K562 (cell line): ENCODE data around the gene CASR.

Experiments
- ARID1B ChIP-seq: fragments of 450-650 bp; IDR thresholded peaks from 2 replicates; pipeline ENCODE4 v1.6.1; 2016; ENCODE audit warnings: antibody characterized with exemption, mild to moderate bottlenecking, inconsistent platforms
- ATF1 ChIP-seq, 2 experiments: fragments of 450-650 bp in 1 of 2; IDR thresholded peaks; 2 replicates each; pipeline ENCODE4 v1.6.1; 2016; ENCODE audit warnings: missing compliant biosample characterization in 1 of 2, missing genetic modification characterization in 1 of 2
- CAMTA2 ChIP-seq: fragments of 250-450 bp; sonication (Bioruptor Pico); conservative IDR thresholded peaks from 2 replicates; pipeline ENCODE4 v1.5.1; 2022
- CHD2 ChIP-seq: IDR thresholded peaks from 2 replicates; pipeline ENCODE4 v1.6.1; 2011; ENCODE audit warnings: low read depth, low read length
- JUNB ChIP-seq: fragments of 450-650 bp; formaldehyde crosslinking; conservative IDR thresholded peaks from 2 replicates; pipeline ENCODE4 v1.4.0; 2020; ENCODE audit warnings: mild to moderate bottlenecking
- NFIC ChIP-seq: fragments of 450-650 bp; IDR thresholded peaks from 2 replicates; pipeline ENCODE4 v1.6.1; 2017; ENCODE audit warnings: mild to moderate bottlenecking, inconsistent platforms
- NFYB ChIP-seq: IDR thresholded peaks from 2 replicates; pipeline ENCODE4 v1.6.1; 2011; ENCODE audit warnings: mild to moderate bottlenecking, moderate library complexity; ENCODE audit not compliant: insufficient read length; ENCODE audit errors: extremely low read depth
- RAD21 ChIP-seq, 2 experiments: fragments of 250-450 bp in 1 of 2; fragments of 450-650 bp in 1 of 2; sonication (Bioruptor Pico) in 1 of 2; formaldehyde crosslinking in 1 of 2; IDR thresholded peaks in 1 of 2; conservative IDR thresholded peaks in 1 of 2; 2 replicates each; pipeline versions ENCODE4 v1.4.0 to v1.8.0; 2020 to 2022; ENCODE audit warnings: mild to moderate bottlenecking in 2 of 2, moderate library complexity in 1 of 2
- SMC3 ChIP-seq: conservative IDR thresholded peaks from 2 replicates; pipeline ENCODE4 v1.6.1; 2011; ENCODE audit warnings: low read depth, low read length, improper control_type of control experiment; ENCODE audit not compliant: insufficient read depth
- TAF9B ChIP-seq: fragments of 450-650 bp; IDR thresholded peaks from 2 replicates; pipeline ENCODE4 v1.6.1; 2018; ENCODE audit warnings: mild to moderate bottlenecking; ENCODE audit not compliant: partially characterized antibody
- ZBTB17 ChIP-seq: fragments of 450-650 bp; formaldehyde crosslinking; IDR thresholded peaks from 2 replicates; pipeline ENCODE4 v1.4.0; 2020; ENCODE audit warnings: mild to moderate bottlenecking
- ZNF561 ChIP-seq: fragments of 450-650 bp; formaldehyde crosslinking; conservative IDR thresholded peaks from 2 replicates; pipeline ENCODE4 v1.4.0; 2020; ENCODE audit warnings: mild to moderate bottlenecking, moderate library complexity
- ZNF707 ChIP-seq: fragments of 250-450 bp; sonication (Bioruptor Pico); conservative IDR thresholded peaks from 2 replicates; pipeline ENCODE4 v1.8.0; 2022; ENCODE audit warnings: inconsistent platforms, mild to moderate bottlenecking, moderate library complexity
- TF ChIP-seq, protein P1 (sequence below), 3 experiments: IDR thresholded peaks in 2 of 3; conservative IDR thresholded peaks in 1 of 3; 2 replicates each; pipeline ENCODE4 v1.5.1; 2011 to 2012; ENCODE audit warnings: low read length in 3 of 3, mild to moderate bottlenecking in 3 of 3, control low read depth in 2 of 3, improper control_type of control experiment in 1 of 3, inconsistent platforms in 1 of 3, low read depth in 1 of 3, mixed read lengths in 1 of 3, moderate library complexity in 1 of 3; ENCODE audit not compliant: insufficient read depth in 2 of 3

- TF ChIP-seq NFIC (no peak), ZNF561 (CRISPR knock-in tag) (no peak), RAD21 (CRISPR knock-in tag; conservative IDR thresholded peaks at IDR 0.05 in 1 of 2, IDR thresholded peaks at IDR 0.05 in 1 of 2) (no peak), ATF1 (CRISPR knock-in tag; IDR thresholded peaks at IDR 0.05) (no peak), ATF1 (tag; IDR thresholded peaks at IDR 0.05) (no peak), CAMTA2 (CRISPR knock-in tag) (no peak), ZNF707 (no peak), TAF9B (no peak), SMC3 (no peak), ARID1B (no peak), CHD2 (no peak), NFYB (no peak), JUNB (CRISPR knock-in tag) (no peak), ZBTB17 (CRISPR knock-in tag) (no peak)
- TF ChIP-seq, protein P1, sequence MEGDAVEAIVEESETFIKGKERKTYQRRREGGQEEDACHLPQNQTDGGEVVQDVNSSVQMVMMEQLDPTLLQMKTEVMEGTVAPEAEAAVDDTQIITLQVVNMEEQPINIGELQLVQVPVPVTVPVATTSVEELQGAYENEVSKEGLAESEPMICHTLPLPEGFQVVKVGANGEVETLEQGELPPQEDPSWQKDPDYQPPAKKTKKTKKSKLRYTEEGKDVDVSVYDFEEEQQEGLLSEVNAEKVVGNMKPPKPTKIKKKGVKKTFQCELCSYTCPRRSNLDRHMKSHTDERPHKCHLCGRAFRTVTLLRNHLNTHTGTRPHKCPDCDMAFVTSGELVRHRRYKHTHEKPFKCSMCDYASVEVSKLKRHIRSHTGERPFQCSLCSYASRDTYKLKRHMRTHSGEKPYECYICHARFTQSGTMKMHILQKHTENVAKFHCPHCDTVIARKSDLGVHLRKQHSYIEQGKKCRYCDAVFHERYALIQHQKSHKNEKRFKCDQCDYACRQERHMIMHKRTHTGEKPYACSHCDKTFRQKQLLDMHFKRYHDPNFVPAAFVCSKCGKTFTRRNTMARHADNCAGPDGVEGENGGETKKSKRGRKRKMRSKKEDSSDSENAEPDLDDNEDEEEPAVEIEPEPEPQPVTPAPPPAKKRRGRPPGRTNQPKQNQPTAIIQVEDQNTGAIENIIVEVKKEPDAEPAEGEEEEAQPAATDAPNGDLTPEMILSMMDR (IDR thresholded peaks at IDR 0.05 in 2 of 3, conservative IDR thresholded peaks at IDR 0.05 in 1 of 3; ENCODE audit: insufficient read depth in 2 of 3, low read depth in 1 of 3, low read length in 3 of 3) = no peak
Observed at GRCh38 chr3:122217901-122218300, 34.4 kb downstream of the CASR start.
